HG02623 (cell line): ENCODE results near the gene TRAK1.

Experiments
- ATAC-seq: cut with Tn5 transposase; IDR thresholded peaks from one replicate; pipeline ENCODE4 v1.9.1; 2021; ENCODE audit warnings: moderate library complexity; ENCODE audit not compliant: unreplicated experiment

TRAK1 gene

GRCh38 chr3:42067326-42067725 is 23.8 kb upstream of the TRAK1 start:
- peak; percentile 85 for ATAC-seq

GRCh38 chr3:42068303-42069088 is 22.7 kb upstream of the TRAK1 start:
- ATAC-seq: no peak

GRCh38 chr3:42070089-42070488 is 21.1 kb upstream of the TRAK1 start:
- ATAC-seq: no peak

- ATAC-seq: no peak
These were observed 20.6 kb upstream of the TRAK1 start for GRCh38 chr3:42070524-42070923.

GRCh38 chr3:42071904-42072812 is 19.0 kb upstream of the TRAK1 start:
- ATAC-seq: no peak

- no peak for ATAC-seq
These were observed 18.3 kb upstream of the TRAK1 start for GRCh38 chr3:42072831-42073301.

- no peak for ATAC-seq
These were observed 13.4 kb upstream of the TRAK1 start for GRCh38 chr3:42077785-42078184.

- ATAC-seq: no peak
These were observed 12.5 kb upstream of the TRAK1 start for GRCh38 chr3:42078677-42079076.

GRCh38 chr3:42079701-42080452 is 11.3 kb upstream of the TRAK1 start:
- ATAC-seq: no peak

GRCh38 chr3:42080453-42080872 is 10.7 kb upstream of the TRAK1 start:
- ATAC-seq: no peak

- ATAC-seq: no peak
These were observed 9.2 kb upstream of the TRAK1 start for GRCh38 chr3:42081838-42082473.

- no peak for ATAC-seq
These were observed 6.6 kb upstream of the TRAK1 start for GRCh38 chr3:42084586-42084985.

GRCh38 chr3:42085641-42086376 is 5.3 kb upstream of the TRAK1 start:
- ATAC-seq: no peak

GRCh38 chr3:42088803-42089530 is 2.2 kb upstream of the TRAK1 start:
- ATAC-seq: no peak

- ATAC-seq: no peak
These were observed 849 bp downstream of the TRAK1 start for GRCh38 chr3:42092006-42092405.

- ATAC-seq: peak; percentile 65
These were observed 3.0 kb downstream of the TRAK1 start for GRCh38 chr3:42094128-42094527.

GRCh38 chr3:42094691-42095391 is 3.7 kb downstream of the TRAK1 start:
- ATAC-seq: no peak

GRCh38 chr3:42095540-42095939 is 4.4 kb downstream of the TRAK1 start:
- no peak for ATAC-seq
